NCI-H345 (cell line): Measurements from ENCODE around the gene NAV3.
"Not testable (repeated sequence)": the region's sequence is repeated elsewhere in the genome, so short reads cannot be mapped to it uniquely, and the experiment has no call there.

Experiments
- DNase-seq: peaks from one replicate; lab custom pipeline; 2025; lab: John Stamatoyannopoulos, UW

Gene NAV3

DNA sequence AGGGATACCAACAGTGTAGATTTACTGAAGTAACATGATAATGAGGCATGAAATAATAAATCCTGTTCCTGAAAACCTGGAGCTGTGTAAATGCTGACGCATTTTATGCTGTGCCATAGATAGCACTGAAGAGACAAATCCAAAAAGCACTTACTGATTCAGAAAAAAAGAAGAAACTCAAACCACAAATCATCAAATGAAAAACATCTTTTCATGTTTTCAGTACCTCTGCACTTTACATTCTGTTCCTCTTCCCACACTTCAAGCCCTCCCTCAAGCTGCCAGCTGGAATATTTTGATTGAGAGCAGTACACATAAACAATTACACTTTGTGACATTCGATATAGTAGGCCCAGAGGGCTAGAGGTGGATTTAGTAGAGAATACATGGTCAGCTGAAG lies 362.3 kb downstream of the NAV3 start:
- peak; percentile 66 for DNase-seq

GRCh38 chr12:78194448-78194847 lies 363.8 kb downstream of the NAV3 start:
- no peak for DNase-seq

GRCh38 chr12:78198896-78199295 lies 368.2 kb downstream of the NAV3 start:
- no peak for DNase-seq

DNA sequence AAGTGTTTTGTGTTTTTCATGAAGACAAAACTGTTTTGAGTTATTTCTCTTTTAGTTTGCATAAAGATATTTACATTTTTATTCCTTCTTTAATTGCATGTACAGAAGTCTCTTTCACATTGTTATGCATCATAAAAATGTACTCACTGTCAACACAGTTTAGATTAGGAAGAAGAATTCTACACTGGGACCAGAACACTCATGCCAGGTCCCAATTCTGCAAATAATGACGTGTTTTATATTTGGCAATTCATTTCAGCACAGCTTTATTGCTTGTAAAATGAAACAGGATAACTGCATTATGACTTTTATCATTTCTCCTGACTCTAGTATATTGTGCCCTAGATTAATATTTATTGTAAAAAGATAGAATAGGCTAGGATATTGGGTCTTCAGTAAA lies 369.2 kb downstream of the NAV3 start:
- DNase-seq = no peak

DNA sequence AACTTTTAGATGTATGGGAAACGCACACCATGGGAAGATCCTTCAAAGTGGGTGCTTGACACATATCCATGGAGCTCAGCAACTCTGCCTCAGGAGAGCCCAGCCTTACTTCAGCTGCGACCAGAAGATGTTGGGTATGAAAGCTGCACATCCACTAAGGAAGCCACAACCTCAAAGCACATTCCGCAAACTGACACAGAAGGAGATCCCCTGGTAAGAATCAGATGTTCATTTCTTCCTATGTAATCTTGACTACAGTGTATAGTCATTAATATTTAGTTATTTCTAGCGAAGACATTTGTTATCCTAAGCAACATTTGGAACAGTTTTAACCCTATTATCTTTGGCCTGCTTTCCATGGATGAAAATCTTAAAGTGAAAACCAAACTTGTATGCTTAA lies 374.2 kb downstream of the NAV3 start:
- DNase-seq = peak; percentile 36

GRCh38 chr12:78208092-78208491 lies 377.4 kb downstream of the NAV3 start:
- peak; percentile 63 for DNase-seq

DNA sequence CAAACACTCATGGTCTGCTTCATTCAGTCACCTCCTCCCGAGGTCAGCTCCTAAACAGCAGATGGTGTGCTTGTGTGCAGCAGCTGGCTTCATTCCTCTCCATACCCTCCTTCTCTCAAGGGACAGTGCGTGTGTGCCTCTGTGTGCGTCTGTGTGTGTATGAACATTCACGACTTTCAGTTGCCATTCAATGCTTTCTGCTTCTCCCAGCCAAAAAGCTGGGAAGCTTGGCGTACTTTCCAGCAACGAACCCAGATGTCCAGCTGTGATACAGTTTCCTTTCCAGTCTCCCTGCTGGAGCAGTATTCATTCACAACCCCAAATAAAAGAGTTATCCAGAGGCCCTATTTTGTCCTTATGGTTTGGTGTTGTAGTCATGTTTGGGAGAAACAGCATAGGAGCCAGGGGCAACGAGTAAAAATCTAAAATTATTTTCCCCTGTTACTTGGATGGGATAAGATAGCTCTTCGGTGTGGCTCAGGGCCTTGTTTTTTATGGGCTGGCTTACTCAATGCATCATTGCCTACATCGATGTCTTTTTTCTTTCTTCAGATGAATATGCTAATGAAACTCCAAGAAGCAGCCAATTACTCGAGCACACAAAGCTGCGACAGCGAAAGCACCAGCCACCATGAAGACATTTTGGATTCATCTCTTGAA lies 379.3 kb downstream of the NAV3 start:
- DNase-seq = peak; percentile 97

DNA sequence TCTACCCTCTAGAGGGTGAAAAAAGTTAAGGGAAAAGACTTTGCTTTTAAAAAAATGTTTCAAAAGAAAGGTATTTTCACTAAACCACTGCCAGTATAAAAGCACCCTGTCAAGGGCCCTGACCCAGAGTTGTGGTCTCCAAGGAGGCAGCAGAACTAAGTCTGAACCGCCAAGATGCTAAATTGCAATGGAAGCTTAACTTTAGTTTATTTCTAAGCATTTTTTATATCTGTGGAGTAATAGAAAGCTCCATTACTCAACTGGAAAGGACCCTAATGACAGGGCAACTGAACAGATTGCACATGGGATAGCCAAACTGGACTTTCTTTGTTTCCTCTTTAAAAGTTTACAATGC lies 379.8 kb downstream of the NAV3 start:
- no peak for DNase-seq

DNA sequence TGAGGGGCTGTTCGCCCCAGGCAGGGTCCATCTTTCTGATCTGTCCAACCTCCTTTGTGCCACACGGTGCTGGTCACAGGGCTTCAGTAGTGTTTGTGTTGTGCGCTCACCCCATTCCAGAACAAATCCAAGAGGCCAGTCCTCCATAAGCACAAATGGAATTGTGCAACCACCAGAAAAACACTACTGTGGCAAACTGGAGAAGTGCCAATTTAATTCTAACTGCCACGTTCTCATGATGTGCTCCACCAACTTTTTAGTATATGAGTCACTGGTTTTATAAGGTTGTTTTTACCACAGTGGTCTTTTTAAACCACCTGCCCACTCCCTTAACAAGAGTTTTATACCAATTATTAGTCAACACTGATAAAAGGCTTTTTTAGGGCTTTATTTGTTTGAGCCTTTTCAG lies 380.2 kb downstream of the NAV3 start:
- peak; percentile 67 for DNase-seq

GRCh38 chr12:78220811-78221210 lies 390.1 kb downstream of the NAV3 start:
- no peak for DNase-seq

GRCh38 chr12:78224154-78224553 lies 393.5 kb downstream of the NAV3 start:
- DNase-seq = no peak

DNA sequence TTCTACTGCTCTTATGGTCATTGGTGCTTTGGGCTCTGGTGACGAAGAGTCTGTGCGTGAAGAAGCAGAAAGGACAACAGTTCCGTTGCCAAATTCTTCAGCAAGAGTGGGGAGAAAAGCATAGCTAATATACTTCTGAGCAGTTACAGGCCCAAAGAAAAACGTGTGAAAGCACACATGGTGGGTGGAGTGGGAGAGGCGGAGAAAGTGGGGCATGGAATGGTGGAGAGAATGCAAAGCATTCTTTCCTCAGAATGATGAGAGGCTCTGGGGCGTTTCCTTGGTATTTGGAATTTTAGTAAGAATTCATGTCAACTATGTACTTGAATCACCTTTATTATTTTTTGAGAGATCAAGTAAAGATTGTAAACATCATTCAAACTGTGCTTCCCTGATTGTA lies 396.1 kb downstream of the NAV3 start:
- no peak for DNase-seq

DNA sequence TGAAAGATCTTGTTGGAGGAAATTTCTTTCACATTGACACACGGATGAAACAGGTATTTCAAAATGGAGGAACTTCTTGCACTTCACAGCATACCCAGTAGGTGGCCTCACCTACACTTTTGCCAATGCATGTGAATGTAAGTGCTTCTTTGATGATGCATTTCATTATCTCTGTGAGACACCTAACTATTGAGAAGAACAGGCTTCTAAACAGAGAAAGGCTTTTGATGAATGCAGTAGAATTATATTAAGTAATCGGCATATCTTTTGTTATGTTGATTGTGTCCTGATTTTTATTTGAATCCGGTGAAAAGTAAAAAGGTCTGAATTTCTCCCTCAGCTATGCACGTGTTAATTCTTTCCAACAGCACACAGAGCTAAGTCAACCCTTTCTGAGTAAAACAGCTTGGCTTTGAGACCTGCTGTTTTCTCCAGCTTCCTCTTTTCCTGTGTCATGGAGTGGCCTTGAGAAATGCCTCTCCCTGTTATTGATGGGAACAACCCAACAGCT lies 399.0 kb downstream of the NAV3 start:
- peak; percentile 33 for DNase-seq

GRCh38 chr12:78232756-78233155 lies 402.1 kb downstream of the NAV3 start:
- DNase-seq = no peak

GRCh38 chr12:78236264-78236663 lies 405.6 kb downstream of the NAV3 start:
- DNase-seq = no peak

- no peak for DNase-seq
These were observed 408.9 kb downstream of the NAV3 start for GRCh38 chr12:78239544-78239943.

DNA sequence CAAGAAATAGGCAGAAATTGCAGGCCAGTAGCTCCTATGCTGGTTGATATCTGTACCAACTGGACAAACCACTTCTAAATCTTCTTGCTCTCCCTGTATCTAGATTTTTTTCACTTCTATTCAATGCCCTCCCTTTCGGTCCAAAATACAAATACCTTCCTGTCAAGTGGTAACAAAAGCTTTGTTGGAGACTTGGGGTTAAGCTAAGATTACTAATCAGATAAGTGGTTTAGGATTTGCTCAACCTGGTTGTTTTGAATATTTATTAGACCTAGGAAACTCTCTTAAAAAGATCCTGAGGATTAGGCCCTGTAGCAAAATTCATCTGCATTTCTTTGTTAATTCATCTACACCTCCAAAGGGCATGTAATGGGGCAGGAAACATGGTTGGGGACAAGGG lies 410.1 kb downstream of the NAV3 start:
- DNase-seq = peak; percentile 43

DNA sequence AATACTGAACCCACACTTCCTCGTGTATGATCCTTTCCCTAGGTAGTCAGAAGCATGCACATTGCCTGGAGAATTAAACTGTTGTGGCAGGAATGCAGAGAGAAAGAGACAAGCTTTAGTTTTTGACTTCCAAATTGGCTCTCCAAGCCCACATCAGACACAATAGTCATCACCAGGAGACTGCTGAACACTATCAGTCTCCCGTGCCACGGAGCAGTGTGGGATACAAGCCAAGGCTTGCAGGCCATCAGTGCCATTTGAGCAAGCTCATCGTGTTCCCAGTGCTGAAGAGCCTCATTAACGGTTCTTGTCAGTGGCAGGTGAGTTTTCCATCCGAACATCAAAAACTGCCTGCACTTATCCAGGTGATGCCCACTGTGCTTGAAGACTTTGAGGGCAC lies 410.8 kb downstream of the NAV3 start:
- DNase-seq = peak; percentile 98

DNA sequence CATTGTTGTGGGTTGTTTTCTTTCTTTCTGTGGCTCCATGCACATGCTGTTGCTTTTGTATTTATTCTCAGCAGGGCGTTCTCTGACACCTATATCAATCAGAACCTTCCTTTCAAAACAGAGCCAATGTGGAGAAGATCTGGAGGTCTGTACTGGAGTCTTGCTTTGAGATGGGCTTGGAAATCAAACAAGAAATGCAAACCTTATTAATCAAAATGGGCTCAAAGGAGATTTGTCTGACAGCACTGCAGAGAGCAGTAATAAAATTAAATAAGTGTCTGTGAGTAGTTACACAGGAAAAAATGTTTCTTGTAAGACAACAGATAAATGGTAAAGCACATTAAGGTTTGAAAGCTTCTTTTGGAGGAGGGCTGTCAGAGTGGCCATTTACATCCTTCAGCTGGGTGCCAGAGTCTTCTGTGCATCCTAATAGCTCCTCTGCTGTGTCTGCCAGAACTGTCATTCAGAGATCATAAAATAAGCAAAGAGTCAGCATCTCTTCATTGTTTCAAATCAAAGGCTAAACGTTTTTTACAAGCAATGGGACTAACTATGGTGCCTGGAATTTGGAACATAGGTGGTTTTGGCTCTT lies 414.3 kb downstream of the NAV3 start:
- peak; percentile 31 for DNase-seq

DNA sequence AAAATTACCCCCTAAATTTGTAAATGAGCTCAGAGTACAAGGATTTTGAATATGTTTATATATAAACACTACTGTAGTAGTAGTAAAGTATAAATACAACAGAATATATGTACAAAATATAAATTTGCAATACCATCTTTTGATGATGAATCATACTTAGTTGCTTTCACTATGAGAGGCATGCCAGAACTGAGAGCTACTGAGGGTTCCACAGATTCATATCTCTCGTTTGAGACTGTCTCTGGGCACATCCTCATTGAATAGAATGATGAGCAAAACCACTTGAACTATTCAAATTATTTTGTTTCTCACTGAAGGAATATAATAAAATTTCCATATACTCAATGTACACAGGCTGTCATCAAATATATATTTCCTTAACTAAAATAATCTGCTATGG lies 417.6 kb downstream of the NAV3 start:
- no peak for DNase-seq

GRCh38 chr12:78249578-78249977 lies 418.9 kb downstream of the NAV3 start:
- no peak for DNase-seq

DNA sequence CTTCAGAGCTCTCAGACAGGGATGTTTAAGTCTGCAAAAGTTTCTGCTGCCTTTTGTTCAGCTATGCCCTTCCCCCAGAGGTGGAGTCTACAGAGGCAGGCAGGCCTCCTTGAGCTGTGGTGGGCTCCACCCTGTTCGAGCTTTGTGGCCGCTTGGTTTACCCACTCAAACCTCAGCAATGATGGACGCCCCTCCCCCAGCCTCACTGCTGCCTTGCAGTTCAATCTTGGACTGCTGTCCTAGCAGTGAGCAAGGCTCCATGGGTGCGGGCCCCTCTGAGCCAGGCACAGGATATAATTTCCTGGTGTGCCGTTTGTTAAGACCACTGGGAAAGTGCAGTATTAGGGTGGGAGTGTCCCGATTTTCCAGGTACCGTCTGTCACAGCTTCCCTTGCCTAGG lies 427.0 kb downstream of the NAV3 start:
- DNase-seq = not testable (repeated sequence)

DNA sequence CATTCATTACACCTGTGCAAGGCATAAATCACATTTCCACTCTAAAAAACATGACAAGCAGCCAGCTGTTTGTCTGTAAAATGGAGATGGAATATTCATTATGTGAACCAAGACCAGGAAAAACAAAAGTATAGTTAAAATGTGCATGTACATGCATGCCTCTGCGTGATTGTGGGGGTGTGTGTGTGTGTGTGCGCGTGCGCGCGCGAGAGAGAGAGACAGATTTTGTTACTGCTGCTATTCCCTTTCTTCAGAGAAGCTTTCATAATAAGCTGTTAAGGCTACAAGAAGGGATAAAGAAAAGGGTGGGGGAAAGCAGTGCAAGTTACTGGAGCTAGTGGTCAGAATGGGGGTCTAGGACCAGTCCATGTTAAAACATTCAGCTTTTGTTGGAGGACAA lies 430.3 kb downstream of the NAV3 start:
- DNase-seq = no peak

- no peak for DNase-seq
These were observed 431.2 kb downstream of the NAV3 start for GRCh38 chr12:78261901-78262300.
